NOMO-1 treated with dmso at 0.1 percent for 144 hours (cell line): ENCODE results near the gene SETD7.

ENCODE experiments used
- DNase-seq: peaks from one replicate; lab custom pipeline; 2025; ENCODE audit not compliant: unreplicated experiment; lab: John Stamatoyannopoulos, UW

Gene SETD7

DNA sequence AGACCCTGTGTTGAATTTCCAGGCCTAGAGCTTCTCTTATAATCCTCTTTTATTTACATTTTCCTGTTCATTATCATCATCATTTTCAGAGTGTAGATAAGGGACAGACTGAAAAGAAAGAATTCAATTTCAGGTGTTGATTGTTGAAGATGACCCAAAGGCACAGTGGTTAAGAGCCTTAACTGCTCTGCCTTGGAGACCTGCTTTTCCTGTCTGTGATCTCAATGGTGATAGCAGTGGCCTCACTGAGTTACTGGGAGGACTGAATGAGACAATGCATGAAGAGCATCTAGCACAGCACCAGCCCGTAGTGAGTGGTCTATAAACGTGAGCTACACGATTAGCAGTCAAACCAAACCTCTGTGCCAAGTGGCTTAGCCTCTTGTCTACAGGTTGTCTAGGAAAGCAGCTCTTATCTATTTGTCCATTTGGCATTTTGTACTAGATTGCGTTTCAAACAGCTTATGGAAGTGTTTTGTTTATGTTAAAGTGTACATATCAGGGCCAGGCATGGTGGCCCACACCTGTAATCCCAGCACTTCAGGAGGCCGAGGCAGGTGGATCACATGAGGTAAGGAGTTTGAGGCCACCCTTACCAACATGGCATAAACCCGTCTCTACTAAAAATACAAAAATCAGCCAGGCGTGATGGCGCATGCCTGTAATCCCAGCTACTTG, 41.5 kb downstream of the SETD7 start:
- no peak for DNase-seq

DNA sequence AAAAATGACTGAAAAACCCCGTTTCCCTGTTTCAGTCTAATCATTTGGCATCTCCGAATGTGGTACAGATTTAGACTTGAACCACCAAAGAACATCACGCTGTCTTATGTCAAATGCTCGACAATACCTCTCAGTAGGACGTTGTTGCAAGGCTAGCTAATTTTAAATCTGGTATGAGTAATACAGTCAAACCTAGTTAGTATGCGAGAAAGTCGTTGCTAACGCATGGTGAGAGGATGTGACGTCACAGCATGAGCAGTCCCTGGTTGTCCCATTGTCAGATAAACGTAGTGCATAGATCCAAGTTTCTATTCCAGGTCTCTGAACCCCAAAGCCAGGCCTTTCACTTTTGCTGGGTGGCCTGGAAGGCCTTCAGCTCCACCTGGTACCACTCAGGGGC, 44.7 kb downstream of the SETD7 start:
- DNase-seq, result no peak

DNA sequence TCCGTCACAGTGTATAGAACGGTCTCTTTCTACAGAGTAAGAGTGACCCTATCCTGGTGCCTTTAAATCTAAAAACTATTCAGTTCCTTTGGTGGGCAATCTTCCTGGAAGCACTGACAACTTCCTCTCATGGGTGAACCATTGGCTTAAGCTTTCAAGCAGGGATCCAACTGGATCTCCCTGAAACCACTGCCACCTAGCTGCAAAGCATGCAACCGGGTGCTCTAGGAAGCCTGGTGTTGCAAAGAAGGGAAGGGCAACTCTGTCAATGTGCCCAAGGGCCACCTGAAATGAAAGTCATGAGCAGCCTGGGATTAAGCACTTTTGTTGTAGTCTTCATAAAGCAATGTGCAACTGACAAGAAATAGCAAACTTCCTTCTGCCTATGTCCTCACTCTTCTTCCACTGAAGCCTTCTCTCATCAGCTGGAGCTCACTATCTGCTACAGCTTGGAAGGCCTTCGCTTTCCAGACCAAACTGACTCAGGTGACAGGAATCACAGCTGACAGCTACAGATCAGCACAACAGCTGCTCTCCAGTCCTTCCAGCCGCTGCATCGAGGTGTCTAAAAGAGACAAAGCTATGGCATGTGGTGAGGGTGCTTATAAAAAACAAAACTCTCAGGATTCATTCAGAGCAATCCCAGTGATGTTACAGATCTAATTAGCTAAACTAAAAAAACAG, 46.1 kb downstream of the SETD7 start:
- DNase-seq, result no peak

DNA sequence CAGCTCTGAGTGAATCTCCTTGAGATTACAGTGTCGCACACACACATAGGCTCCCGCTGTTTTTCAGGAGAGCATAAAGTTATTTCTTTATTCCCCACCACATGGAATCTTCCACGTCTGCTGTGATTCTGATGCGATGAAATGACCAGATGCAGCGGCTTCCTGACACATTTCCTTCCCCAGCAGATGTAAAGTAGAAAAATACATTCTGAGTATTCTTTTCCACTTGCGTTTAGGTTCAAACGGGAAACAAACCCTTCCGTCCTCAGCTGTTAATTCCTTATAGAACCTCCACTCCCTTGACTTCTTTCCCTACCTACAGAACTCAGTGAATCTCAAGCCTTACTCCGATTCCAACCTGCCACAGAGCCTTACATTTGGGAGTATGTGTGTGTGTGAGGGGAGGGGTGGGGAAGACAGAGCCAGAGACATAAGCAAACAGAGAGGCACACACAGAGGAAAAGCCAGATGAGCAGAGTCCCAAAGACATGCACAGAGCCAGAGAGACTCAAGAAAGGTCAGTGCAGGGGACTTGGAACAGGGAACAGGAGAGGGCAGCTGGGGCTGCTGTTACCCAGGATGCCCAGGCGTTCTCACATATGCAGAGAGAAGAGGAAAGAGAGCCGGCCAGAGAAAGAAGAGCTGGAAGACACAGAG, 47.3 kb downstream of the SETD7 start:
- DNase-seq, result no peak

DNA sequence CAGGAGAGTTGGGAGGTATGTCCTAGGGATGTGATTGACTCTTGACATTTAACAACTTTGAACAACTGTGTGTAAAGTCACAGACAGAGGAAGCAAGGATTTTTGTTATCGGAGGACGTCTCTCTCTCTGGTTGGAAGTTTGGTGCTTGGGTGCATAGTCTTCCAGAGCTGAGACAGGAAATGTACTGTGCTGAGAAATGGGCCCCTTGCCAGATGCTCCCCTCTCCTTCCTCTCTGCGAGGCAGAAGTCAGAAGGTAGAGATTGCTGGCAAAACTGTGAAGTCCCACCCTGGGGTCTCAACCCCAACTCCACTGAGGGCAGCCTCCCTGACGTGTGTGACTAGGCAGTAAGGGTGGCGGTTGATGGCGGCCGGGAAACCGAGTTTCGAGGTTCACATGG, 49.2 kb downstream of the SETD7 start:
- DNase-seq, result no peak

DNA sequence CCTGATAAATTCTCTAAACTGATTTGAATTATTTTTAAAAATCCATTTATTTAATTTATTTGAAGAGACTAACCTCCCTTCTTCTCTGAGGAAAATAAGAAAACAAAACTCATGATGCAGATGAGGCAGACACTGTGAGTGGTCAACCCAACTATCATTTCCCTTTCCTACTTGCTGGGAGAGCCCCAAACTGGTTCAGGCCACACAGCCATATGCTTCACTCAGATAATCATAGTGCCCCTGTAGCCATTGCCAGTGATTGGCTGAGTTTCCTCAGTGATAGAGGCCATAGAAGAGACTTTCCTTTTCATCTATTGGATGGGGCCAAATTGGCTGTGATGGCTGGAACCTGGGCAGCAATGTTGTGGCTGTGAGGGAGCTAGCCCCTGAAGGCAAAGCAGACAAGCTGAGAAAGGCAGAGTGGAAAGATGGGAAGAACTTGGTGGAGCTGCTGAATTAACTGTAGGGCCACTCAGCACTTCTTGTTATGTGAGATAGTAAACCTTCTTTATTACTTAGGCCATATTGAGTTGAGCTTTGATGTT, 52.3 kb downstream of the SETD7 start:
- no peak for DNase-seq

DNA sequence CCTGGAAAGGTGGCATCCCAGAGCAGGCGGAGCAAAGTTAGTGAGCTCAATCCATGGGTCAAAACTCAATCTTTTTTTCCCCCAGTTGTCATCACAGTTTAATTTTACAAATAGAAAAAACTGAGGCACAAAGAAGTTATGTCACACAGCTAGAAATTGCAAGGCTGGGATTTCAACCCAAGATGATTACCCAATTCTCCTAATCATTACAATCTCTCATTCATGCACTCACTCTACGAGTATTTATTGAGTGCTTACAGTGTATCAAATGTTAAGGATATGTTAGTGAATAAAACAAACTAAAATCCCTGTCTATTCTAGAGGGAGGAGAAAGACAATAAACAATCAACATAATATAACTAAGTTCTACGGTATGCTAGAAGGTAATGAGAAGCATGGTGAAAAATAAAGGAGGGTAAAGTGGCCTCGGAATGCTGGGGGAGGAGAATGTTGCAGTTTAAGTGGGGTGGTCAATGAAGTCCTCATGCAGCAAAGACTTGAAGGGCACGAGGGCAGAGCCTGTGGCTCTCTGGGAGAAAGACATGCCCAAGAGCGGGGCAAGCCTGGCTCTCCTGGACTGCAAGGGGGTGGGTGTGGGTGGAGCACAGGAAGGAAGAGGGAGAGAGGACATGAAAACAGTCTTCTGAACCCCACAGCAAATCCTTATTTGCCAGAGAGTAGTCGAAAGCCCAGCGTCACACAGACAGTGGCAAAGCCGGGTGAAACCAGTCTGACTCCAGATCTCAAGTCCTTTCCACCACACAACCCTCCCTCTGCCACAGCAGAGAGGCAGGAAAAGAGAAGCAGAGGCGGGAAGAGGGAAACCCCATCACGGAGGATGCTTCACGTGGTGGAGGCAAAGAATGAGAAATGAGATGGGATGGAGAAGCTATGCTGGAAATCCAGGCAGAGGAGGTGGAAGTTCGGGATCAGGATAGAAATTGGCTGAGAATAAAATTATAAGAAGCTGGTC, 53.8 kb downstream of the SETD7 start:
- DNase-seq, result no peak

DNA sequence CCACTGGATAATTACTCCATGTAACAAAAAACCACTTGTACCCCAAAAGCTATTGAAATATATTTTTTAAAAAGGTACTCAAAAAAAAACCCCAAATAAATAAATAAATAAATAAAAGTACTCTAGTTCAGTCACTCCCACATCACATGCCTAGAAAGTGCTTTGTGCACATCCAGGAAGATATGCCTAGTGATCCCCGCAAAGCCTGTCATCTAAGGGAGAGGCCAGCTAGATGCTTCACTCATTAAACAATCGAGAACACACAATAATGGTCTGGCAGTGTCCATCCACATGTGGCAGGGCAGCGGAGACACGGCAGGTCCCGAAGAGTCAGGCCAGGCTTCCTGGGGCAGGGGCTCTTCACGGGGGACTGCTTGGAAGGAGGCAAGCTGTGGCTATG, 54.5 kb downstream of the SETD7 start:
- no peak for DNase-seq

DNA sequence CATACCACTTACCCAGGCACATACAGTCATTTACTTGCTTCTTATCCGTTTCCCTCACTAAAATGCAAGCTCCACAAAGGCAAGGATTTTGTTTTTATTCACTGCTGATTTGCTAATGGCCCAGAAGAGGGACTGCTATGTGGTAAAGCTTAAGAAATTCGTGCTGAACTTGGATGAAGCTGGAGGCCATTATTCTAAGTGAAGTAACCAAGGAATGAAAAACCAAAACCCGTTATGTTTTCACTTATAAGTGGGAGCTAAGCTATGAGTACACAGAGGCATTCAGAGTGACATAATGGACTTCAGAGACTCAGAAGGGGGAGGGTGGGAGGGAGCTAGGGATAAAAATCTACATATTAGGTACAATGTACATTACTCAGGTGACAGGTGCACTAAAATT, 54.9 kb downstream of the SETD7 start:
- DNase-seq, result no peak

DNA sequence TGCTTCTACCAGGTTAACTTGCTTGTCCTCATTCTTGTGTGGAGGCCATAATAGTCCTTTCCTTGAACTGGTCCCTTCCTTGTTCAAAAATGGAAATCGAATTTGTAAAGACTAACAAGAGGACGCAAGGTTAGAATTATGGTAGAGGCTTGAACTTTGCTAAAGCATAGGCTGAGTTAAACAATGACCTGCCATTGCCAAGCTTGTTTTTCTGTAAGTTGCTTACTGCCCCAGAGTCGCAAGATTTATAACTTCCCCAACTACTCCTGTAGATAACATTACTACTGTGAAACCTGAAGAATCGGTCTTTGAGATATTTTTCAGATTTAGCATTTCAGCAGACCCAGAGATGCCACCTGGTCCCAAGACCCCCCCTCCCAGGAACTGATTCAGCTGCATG, 56.8 kb downstream of the SETD7 start:
- DNase-seq, result no peak

DNA sequence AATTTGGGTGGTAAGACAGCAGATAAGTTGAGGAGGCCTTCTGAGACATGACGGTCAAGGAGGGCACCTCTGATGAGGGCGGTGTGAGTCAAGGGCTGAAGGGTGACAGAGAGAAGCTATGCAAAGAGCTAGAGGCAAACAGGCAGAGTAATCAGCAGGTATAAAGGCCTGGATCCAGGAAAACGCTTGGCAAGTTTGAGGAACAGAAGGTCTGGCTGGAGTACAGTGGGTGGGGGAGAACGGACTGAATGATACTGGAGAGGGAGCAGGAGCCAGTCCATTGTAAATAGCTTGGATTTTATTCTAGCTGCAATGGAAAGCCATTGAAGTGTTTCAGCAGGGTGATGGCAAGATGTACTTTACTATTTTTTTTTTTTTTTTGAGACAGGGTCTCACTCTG, 62.8 kb downstream of the SETD7 start:
- DNase-seq, result no peak

DNA sequence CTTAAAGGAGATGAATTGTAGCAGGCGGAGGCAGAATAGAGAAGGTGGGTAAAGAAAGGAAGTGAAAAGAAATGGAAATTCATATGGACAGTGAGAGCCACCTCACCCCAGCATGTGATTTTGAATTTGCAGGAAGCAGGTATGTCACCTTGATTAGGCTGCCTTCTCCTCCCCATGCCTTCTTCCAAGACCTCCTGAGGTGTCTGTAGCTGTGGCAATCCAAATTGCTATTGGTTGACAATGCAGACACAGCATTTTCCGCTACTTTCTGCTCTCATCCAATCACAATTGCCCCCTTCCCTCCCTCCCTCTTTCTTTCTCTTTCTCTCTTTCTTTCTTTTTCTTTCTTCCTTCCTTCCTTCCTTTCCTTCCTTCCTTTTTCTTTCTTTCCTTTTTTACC, 63.6 kb downstream of the SETD7 start:
- no peak for DNase-seq

DNA sequence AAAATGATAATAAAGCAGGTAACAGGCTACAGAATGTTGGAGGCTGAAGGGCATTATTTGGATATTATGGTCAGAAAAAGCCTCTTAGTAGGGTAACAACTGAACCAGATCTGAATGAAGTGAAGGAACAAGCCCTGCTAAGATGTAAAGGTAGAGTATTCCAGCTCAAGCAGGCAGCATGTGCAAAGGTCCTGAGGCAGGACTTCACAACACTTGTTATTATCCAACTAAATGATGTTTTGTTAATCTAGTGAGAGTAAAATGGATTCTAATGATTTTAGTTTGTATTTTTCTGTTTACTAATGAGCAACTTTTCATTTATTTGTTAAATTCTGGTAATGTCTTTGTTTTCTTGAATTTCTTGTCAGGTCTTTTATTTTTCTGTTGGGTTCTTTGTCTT, 66.4 kb downstream of the SETD7 start:
- no peak for DNase-seq

DNA sequence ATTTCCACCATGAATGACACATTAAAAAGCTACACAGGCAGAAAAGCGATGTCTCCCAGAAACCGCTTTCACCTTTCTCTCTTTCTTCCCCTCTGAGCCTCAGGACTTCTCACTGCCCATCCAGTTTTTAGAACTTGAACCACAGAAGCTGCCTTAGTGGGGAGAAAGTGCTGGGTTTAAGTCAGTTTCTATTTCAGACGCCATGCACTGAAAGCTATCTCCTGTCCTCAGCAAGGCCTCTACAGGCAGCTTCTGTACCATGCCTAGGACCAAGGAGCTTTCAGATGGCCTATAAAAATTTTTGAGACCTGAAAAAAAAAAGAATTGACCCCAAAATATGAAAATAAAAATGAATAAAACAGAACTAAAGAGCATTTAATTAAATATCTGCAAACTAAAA, 67.6 kb downstream of the SETD7 start:
- DNase-seq, result no peak

DNA sequence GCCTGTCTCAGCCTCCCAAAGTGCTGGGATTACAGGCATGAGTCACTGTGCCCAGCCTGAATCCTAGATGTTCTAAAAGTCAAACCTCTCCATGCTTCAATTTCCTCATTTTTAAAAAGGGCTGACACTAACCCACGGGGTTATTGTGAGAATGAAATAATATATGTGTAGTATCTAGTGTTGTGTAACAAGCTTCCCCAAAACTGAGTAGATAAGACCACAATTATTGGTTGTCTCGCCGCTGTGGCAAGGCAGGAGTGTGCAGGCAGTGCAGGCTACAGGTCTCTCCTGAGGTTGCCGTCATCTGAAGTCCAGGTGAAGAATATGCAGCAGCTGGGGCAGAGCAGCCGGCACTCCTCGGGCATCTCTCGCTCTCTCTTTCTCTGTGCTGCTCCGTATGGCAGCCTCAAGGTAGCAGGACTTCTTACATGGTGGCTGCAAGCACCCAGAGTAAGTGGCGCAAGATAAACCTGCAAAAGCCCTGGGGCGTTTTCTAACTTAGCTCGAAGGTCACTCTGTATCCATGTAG, 71.2 kb downstream of the SETD7 start:
- peak; percentile 72 for DNase-seq

DNA sequence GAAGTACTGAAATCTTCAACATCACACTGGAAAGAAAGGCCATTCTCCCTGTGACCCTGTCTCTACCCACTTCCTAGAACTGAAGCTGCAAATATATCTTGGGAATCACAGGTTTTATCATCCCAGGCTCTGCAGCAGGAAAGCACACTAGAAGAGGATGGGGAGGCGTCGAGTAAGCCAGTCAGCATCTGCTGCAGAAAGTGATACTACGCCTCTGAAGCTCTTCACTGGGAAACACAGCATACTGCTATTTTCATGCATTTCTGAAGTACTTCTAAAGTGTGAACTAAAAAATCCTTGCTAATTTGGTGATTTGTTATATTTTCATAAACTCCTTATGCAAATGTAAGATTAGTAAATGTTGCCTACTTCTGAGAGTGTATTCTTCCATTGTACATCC, 73.0 kb downstream of the SETD7 start:
- no peak for DNase-seq

DNA sequence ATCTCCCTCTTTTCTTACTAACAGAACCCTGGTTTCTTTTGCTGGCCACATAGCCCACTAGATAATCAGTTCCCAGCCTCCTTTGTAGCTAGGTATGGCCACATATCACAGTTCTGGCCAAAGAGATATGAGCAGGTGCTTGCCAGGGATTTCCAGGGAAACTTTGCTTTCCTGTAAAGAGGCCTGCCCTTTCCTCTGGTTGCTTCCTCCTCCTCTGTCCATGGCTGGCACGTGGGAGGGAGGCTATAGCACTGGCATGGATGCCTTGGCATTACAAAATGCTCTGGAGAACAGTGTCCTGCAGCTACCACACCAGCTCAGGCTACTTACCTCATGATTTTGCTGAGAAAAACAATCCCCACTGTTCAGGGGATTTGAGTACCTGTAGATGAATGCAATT, 74.6 kb downstream of the SETD7 start:
- no peak for DNase-seq

DNA sequence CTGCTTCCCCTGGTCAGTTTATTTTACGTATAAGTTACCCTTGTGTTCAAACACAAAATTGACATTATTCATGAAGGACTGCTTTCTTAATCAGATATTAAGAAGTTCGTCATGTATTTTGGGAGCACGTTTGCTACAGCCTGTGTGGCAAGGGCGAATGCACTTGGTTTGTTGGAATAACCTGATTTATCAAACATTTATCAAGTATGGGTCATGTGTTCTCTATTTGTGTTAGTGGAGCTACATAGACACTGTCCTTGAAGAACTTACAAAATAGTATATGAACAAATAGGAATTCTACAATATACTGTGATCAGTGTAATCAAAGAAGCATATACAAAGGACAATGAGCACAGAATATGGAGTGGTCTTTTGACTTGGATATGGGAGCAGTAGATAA, 79.7 kb downstream of the SETD7 start:
- no peak for DNase-seq

DNA sequence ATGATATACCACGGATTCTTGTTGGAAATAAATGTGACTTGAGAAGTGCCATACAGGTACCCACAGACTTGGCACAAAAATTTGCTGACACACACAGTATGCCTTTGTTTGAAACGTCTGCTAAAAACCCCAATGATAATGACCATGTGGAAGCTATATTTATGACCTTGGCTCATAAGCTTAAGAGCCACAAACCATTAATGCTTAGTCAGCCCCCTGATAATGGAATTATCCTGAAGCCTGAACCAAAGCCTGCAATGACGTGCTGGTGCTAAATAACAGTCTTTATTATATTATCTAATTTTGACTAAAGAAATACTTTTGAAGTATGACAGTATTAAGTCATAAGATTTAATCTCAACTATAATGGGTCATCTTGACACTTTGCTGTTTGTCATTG, 83.2 kb downstream of the SETD7 start:
- DNase-seq, result no peak

DNA sequence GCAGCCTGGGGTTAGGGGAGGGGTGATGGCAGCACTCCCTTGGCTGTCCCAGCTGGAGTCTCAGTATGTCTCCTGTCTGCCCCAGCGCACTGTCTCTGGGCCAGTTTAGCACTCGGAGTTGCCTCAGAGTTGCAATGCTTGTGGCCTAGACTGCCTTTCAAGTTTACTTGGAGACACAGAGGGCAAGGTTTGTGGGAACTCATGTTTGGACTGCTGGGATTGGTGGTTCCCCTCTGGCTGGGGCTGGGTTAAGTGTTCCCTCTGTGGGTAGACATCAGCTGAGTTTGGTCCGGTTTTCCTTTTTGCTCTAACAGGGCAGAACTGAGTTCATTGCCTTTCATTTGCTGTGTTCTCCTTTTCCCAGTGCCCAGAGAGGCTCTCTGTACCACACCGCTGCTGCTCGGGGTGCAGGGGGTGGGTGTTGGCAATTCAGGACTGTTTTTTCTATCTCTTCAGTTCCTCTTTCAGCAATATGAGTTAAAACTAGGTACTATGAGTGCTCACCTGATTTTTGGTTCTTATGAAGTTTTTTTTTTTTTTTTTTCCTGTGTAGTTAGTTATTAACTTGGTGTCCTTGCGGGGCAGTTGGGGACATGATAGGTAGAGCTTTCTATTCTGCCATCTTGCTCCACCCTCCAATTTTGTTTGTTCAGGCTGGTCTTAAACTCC, 84.9 kb downstream of the SETD7 start:
- DNase-seq, result no peak
